ENCODE measurements around the gene MTHFS.
"Not testable (repeated sequence)": the region's sequence is repeated elsewhere in the genome, so short reads cannot be mapped to it uniquely, and the experiment has no call there.

The MTHFS gene

DNA sequence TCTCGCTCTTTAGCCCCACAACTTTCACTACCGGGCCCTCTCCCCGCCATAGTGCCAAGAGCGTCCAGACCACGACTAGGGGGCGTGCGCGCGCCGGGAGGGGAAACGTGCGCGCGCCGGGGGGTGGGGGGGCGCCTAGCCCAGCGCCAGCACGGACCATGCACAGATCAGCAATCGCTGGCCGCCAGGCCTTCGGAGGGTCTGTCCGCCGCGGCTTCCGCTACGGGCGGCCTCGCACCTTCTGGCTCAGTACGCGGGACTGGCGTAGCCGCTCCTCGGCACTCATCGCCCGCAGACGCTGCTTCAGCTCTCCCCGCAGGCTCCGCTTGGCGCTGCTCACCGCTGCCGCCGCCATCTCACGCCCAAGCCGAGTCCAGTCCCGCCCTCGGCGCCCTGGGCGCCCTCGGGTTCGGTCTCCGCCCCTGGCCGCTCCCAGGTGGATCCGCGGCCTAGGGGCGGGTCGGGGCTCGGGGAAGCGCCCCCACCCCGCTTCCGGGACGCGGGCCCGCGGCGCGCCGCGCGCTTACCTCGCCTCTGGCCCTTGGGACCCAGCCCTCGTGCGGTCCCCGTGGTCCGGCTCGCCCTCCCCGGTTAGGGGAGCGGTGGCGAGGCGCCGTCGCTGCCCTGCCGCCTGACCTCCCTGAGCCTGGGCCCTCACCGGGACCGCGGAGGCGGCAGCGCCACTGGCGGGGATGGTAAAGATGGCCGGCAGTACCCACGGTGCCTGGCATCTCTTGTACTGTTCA lies at the start of gene MTHFS:
Gene MTHFS, minus strand, starts transcription at position 381 of the 746 bp plus-strand sequence. Its CDS starts 26 bp downstream, at position 355.
- TF ChIP-seq, protein P1, sequence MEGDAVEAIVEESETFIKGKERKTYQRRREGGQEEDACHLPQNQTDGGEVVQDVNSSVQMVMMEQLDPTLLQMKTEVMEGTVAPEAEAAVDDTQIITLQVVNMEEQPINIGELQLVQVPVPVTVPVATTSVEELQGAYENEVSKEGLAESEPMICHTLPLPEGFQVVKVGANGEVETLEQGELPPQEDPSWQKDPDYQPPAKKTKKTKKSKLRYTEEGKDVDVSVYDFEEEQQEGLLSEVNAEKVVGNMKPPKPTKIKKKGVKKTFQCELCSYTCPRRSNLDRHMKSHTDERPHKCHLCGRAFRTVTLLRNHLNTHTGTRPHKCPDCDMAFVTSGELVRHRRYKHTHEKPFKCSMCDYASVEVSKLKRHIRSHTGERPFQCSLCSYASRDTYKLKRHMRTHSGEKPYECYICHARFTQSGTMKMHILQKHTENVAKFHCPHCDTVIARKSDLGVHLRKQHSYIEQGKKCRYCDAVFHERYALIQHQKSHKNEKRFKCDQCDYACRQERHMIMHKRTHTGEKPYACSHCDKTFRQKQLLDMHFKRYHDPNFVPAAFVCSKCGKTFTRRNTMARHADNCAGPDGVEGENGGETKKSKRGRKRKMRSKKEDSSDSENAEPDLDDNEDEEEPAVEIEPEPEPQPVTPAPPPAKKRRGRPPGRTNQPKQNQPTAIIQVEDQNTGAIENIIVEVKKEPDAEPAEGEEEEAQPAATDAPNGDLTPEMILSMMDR (IDR thresholded peaks at IDR 0.05; ENCODE audit: control insufficient read depth, extremely low read depth, insufficient read depth): peak; percentile 48
- peak; percentile 66 for DNase-seq (ENCODE audit: low read depth)
- peak within 1 kb of the TSS; percentile 75 for H3K4me3 ChIP-seq (ENCODE audit: low read depth, low read length)

DNA sequence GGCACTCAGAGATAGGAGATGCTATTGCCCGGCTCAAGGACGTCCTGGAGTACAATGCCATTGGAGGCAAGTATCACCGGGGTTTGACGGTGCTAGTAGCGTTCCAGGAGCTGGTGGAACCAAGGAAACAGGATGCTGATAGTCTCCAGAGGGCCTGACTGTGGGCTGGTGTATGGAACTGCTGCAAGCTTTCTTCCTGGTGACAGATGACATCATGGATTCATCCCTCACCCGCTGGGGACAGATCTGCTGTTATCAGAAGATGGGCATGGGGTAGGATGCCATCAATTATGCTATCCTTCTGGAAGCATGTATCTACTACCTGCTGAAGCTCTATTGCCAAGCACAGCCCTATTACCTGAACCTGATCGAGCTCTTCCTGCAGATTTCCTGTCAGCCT lies 47.8 kb upstream of the MTHFS start:
- DNase-seq (ENCODE audit: low read depth): no peak
- TF ChIP-seq, protein P1 (IDR thresholded peaks at IDR 0.05; ENCODE audit: control insufficient read depth, extremely low read depth, insufficient read depth): no peak
- no peak overlapping the region for H3K4me3 ChIP-seq (ENCODE audit: low read depth, low read length)

DNA sequence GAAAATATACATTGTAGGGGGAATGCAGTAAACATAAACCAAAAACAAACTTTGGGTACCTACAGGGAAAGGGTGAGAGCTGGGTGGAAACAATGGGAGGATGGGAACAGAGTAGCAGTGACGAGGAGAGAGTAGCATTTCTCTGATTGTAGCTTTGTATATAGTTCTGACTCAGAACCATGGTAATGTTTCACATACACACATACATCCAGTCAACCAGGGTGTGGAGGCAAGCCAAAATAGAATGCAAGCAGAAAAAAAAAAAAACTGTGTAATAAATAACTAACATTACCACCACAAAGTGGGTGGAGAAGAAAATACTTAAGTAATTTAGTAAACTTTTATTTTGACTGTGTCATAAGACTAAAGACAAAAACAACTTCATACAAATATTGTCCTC lies 47.0 kb upstream of the MTHFS start:
- TF ChIP-seq, protein P1 (IDR thresholded peaks at IDR 0.05; ENCODE audit: control insufficient read depth, extremely low read depth, insufficient read depth): no peak
- no peak for DNase-seq (ENCODE audit: low read depth)
- H3K4me3 ChIP-seq (ENCODE audit: low read depth, low read length): no peak overlapping the region

DNA sequence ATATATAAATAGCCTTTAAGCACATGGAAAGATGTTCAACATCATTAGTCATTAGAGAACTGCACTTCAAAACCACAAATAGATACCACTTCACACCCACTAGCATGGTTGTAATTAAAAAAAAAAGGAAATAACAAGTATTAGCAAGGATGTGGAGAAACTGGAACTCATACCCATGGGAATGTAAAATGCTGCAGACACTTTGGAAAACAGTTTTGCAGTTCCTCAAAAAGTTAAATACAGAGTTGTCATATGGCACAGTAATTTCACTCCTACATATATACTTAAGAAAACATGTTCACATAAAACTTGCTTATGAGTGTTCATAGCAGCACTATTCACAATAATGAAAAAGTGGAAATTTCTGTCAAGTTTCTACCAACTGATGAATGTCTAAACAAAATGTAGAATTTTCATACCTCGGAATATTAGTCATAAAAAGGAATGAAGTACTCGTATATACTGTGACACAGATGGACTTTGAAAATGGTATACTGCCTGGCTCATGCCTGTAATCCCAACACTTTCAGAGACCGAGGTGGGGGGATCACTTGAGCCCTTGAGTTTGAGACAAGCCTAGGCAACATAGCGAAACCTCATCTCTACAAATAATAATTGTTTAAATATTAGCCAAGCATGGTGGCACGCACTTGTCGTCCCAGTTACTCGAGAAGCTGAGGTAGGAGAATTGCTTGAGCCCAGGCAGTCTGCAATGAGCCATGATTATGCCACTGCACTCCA lies 46.1 kb upstream of the MTHFS start:
- no peak for DNase-seq (ENCODE audit: low read depth)
- TF ChIP-seq, protein P1 (IDR thresholded peaks at IDR 0.05; ENCODE audit: control insufficient read depth, extremely low read depth, insufficient read depth): no peak
- no peak overlapping the region for H3K4me3 ChIP-seq (ENCODE audit: low read depth, low read length)

DNA sequence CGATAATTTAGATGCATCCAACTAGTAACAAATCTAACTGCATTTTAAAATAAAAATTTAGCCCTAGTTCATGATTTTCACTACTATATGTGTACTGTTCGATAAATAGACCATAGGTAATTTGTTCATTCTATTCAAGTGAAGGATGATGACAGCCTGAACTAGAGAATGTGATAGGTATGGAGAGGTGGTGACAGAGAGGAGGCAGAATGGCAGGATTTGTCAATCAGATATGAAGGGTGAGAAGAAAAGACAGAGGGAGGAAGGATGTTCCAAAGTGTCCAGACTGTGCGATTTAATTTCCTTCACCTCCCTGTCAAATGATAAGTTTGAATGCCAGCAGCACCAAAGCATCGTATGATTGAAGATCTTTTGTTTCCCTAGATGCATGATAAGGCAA lies 42.6 kb upstream of the MTHFS start:
- TF ChIP-seq, protein P1 (IDR thresholded peaks at IDR 0.05; ENCODE audit: control insufficient read depth, extremely low read depth, insufficient read depth): no peak
- no peak overlapping the region for H3K4me3 ChIP-seq (ENCODE audit: low read depth, low read length)
- DNase-seq (ENCODE audit: low read depth): no peak

DNA sequence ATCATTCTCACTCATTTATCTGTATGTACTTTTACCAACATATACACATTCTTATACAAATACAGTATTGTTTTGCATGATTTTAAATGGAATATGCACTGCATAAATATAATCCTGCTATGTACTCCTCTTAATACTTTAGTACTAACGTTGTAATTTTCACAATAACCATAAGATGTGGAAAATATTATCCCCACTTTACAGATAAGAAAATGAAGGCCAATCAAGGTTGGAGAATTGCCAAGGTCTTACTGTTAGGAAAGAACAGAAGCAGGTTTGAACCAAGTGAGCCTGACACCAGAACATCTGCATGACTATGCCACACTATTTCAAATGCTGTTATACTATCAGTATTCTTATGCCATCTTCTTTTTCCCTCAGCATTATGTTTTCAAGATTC lies 41.3 kb upstream of the MTHFS start:
- DNase-seq (ENCODE audit: low read depth): no peak
- TF ChIP-seq, protein P1 (IDR thresholded peaks at IDR 0.05; ENCODE audit: control insufficient read depth, extremely low read depth, insufficient read depth): no peak
- H3K4me3 ChIP-seq (ENCODE audit: low read depth, low read length): no peak overlapping the region

DNA sequence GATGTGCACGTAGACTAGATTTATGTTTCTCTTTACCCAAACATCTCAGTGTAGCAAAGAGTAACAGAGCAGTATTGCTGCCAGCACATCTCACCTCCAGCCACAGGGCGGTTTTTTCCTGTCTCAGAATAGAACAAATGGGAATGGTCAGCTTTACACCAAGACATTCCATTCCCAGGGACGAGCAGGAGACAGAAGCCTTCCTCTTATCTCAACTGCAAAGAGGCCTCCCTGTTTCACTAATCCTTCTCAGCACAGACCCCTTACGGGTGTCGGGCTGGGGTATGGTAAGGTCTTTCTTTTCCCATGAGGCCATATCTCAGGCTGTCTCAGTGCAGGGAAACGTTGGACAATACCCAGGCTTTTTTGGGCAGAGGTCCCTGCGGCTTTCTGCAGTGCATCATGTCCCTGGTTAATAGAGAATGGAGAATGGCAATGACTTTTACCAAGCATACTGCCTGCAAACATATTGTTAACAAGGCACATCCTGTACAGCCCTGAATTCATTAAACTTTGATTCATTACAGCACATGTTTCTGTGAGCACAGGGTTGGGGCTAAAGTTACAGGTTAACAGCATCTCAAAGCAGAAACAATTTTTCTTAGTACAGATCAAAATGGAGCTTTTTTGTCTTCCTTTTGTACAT lies 38.9 kb upstream of the MTHFS start:
- not testable (repeated sequence) for H3K4me3 ChIP-seq (ENCODE audit: low read depth, low read length); DNase-seq (ENCODE audit: low read depth)

Measured in LNCaP clone FGC (cell line).